ENCODE data around the gene TENM3. TPM values are rescaled to one million over a fixed set of nuclear protein-coding genes. Genes with fewer than 3 reads are reported as not detected.

The TENM3 gene
- total RNA-seq, 1 donor from 2014 or later = 11.0 TPM

DNA sequence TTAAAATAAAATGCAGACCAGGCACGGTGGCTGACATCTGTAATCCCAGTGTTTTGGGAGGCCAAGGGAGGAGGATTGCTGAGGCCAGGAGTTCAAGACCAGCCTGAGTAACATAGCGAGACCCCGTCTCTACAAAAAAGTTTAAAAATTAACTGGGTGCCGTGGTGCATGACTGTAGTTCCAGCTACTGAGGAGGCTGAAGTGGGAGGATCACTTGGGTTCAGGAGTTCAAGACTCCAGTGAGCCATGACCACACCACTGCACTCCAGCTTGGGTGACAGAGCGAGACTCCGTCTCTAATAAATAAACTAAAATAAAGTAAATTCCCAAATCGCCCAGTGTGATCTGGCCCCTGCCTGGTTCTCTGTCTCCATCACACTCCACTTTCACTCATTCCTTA, 43.7 kb downstream of the TENM3 start:
- no peak overlapping the region for H3K27ac ChIP-seq
- intact Hi-C loops (cut with DNase I) = no loop called here
- no peak for DNase-seq (ENCODE audit: extremely low spot score in 2 of 2)
- H3K9me3 ChIP-seq = no peaks in the 10 kb centered on the region
- no peaks in the 10 kb centered on the region for H3K36me3 ChIP-seq
- H3K27me3 ChIP-seq = no peaks in the 10 kb centered on the region
- no peak overlapping the region for H3K4me3 ChIP-seq
- TF ChIP-seq CTCF (IDR thresholded peaks at IDR 0.05) = no peak
- no peak for TF ChIP-seq POLR2A (IDR thresholded peaks at IDR 0.05)
- no peak for TF ChIP-seq POLR2AphosphoS5 (IDR thresholded peaks at IDR 0.05; ENCODE audit: insufficient read depth in 1 of 2, low read depth in 1 of 2)
- no peaks in the 10 kb centered on the region for H3K4me1 ChIP-seq

DNA sequence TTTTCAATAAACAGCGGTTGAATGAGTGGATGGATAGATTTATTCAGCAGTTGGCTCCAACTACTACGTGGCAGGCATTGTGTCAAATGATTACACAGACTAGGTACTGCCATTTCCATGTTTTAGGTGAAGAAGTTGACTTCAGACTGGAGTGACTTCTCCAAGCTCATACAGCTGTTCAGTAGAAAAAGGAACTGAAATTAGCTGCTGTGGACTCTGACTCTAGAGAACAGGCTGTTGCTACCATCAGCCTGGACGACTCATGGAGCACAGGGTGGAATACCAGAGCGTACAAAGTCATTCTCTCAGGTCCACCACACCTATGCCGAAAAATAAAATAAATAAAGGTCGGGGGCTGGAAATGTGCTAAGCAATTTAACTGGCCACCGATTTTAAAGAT, 45.3 kb downstream of the TENM3 start:
- Histone ChIP-seq H3K27ac (no peak overlapping the region), H3K4me3 (no peak overlapping the region), H3K27me3 (no peaks in the 10 kb centered on the region), H3K9me3 (no peaks in the 10 kb centered on the region), H3K4me1 (no peaks in the 10 kb centered on the region), H3K36me3 (no peaks in the 10 kb centered on the region)
- TF ChIP-seq CTCF (IDR thresholded peaks at IDR 0.05) (no peak), POLR2AphosphoS5 (IDR thresholded peaks at IDR 0.05; ENCODE audit: insufficient read depth in 1 of 2, low read depth in 1 of 2) (no peak), POLR2A (IDR thresholded peaks at IDR 0.05) (no peak)
- no peak for DNase-seq (ENCODE audit: extremely low spot score in 2 of 2)
- intact Hi-C loops (cut with DNase I) = no loop called here

- Histone ChIP-seq H3K27me3 (no peaks in the 10 kb centered on the region), H3K27ac (no peak overlapping the region), H3K9me3 (no peaks in the 10 kb centered on the region), H3K36me3 (no peaks in the 10 kb centered on the region), H3K4me3 (no peak overlapping the region), H3K4me1 (no peaks in the 10 kb centered on the region)
- TF ChIP-seq POLR2AphosphoS5 (IDR thresholded peaks at IDR 0.05; ENCODE audit: insufficient read depth in 1 of 2, low read depth in 1 of 2) = no peak
- TF ChIP-seq CTCF (IDR thresholded peaks at IDR 0.05) = no peak
- TF ChIP-seq POLR2A (IDR thresholded peaks at IDR 0.05) = no peak
- intact Hi-C loops (cut with DNase I) = no loop called here
- no peak for DNase-seq (ENCODE audit: extremely low spot score in 2 of 2)
Observed at GRCh38 chr4:182289809-182290208, 46.6 kb downstream of the TENM3 start.

DNA sequence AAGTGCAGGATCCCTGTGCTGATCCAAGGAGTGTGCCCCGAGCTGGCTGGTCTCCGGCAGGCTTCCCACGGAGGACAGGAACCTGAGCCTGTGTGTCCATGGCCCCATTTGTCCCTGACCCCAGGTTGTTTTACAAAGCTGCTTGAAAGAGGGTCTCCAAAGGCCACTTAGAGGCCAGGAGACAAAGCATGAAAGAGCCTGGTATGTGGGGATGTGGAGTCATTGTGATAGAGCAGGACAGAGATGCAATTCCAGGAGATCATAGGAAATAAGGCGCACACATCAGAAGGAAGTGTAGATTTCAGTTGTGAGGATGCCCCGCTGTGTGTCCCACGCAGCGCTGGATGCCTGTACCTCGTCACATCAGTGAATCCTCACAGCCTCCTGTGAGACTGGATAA, 48.0 kb downstream of the TENM3 start:
- H3K4me3 ChIP-seq = no peak overlapping the region
- no peaks in the 10 kb centered on the region for H3K9me3 ChIP-seq
- no peak for DNase-seq (ENCODE audit: extremely low spot score in 2 of 2)
- no peaks in the 10 kb centered on the region for H3K27me3 ChIP-seq
- no peaks in the 10 kb centered on the region for H3K4me1 ChIP-seq
- H3K27ac ChIP-seq = no peak overlapping the region
- intact Hi-C loops (cut with DNase I) = no loop called here
- TF ChIP-seq POLR2A (IDR thresholded peaks at IDR 0.05) = no peak
- TF ChIP-seq POLR2AphosphoS5 (IDR thresholded peaks at IDR 0.05; ENCODE audit: insufficient read depth in 1 of 2, low read depth in 1 of 2) = no peak
- TF ChIP-seq CTCF (IDR thresholded peaks at IDR 0.05) = no peak
- no peaks in the 10 kb centered on the region for H3K36me3 ChIP-seq

DNA sequence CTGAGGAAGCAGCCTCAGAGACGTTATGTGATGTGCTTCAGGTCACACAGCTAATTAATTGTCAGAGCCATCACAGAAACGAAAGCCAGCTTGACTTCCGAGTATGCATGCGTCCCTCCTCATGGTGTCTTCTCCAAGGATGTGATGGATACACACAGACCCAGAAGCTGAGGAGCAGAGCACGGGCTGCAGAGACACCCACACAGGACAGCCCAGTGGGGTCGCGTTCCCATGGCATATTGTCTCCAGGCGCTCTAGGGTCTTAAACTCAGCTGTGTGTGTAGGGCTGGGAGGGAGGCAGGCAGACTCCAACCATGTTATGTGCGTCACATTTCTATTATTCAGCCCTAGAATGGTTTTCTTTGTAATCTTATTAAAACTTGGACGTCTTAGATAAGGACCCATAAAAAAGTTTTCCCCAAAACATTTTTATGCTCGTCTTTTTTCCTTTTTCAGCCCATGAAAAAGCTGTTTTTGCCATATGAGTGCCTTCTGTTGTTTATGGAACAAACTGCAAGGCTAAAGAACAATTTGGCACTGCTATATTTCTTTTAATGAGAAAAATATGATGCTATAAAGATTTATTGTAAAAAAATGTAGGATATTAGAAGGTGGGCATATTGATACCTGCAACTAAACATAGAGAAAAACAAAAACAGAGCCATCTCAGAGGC, 48.5 kb downstream of the TENM3 start:
- DNase-seq (ENCODE audit: extremely low spot score in 2 of 2) = no peak
- Histone ChIP-seq H3K4me1 (no peaks in the 10 kb centered on the region), H3K4me3 (no peak overlapping the region), H3K9me3 (no peaks in the 10 kb centered on the region), H3K27me3 (no peaks in the 10 kb centered on the region), H3K27ac (no peak overlapping the region), H3K36me3 (no peaks in the 10 kb centered on the region)
- intact Hi-C loops (cut with DNase I) = no loop called here
- TF ChIP-seq POLR2A (IDR thresholded peaks at IDR 0.05) (no peak), POLR2AphosphoS5 (IDR thresholded peaks at IDR 0.05; ENCODE audit: insufficient read depth in 1 of 2, low read depth in 1 of 2) (no peak), CTCF (IDR thresholded peaks at IDR 0.05) (no peak)

Data from vagina (tissue), 2 donors.